Left forelimb (tissue), 1 donor: ENCODE results near the gene OPRL1.

ENCODE experiments used
- DNase-seq: peaks from one replicate; pipeline ENCODE4 v3.0.0-alpha.2; 2018; ENCODE audit warnings: low spot score

The OPRL1 gene

GRCh38 chr20:64080013-64080812 lies at the start of gene OPRL1:
Gene OPRL1, plus strand, starts transcription at chr20:64080082. Its CDS starts 12,639 bp downstream, at chr20:64092721.
- DNase-seq: no peak

GRCh38 chr20:64030371-64031134 lies 49.3 kb upstream of the OPRL1 start:
- no peak for DNase-seq

GRCh38 chr20:64031822-64032314 lies 48.0 kb upstream of the OPRL1 start:
- DNase-seq: no peak

- no peak for DNase-seq
Measured at GRCh38 chr20:64032706-64033624, 46.9 kb upstream of the OPRL1 start.

GRCh38 chr20:64033981-64034493 lies 45.8 kb upstream of the OPRL1 start:
- DNase-seq: no peak

GRCh38 chr20:64035066-64035932 lies 44.6 kb upstream of the OPRL1 start:
- no peak for DNase-seq

GRCh38 chr20:64035933-64036345 lies 43.9 kb upstream of the OPRL1 start, which contains the start of gene C20orf204:
Gene C20orf204, plus strand, starts transcription at chr20:64036182. Its CDS starts 142 bp downstream, at chr20:64036324.
- no peak for DNase-seq

- no peak for DNase-seq
Measured at GRCh38 chr20:64036346-64037198, 43.3 kb upstream of the OPRL1 start.

GRCh38 chr20:64037199-64037497 lies 42.7 kb upstream of the OPRL1 start:
- DNase-seq: no peak

GRCh38 chr20:64037498-64038213 lies 42.2 kb upstream of the OPRL1 start:
- no peak for DNase-seq

GRCh38 chr20:64038224-64038564 lies 41.7 kb upstream of the OPRL1 start:
- no peak for DNase-seq

GRCh38 chr20:64038565-64039292 lies 41.2 kb upstream of the OPRL1 start:
- DNase-seq: no peak

GRCh38 chr20:64039293-64040160 lies 40.4 kb upstream of the OPRL1 start:
- DNase-seq: no peak

GRCh38 chr20:64040231-64041039 lies 39.4 kb upstream of the OPRL1 start:
- DNase-seq: no peak

GRCh38 chr20:64041040-64041780 lies 38.7 kb upstream of the OPRL1 start:
- no peak for DNase-seq

- DNase-seq: no peak
Measured at GRCh38 chr20:64041781-64042053, 38.2 kb upstream of the OPRL1 start.
